Activated CD8-positive, alpha-beta memory T cell treated with anti-CD3 and anti-CD28 coated beads, Interleukin-2, amount 50 U/mL, for 4 hours (primary cell): Measurements from ENCODE around the gene UBA1.

ENCODE experiments used
- DNase-seq: peaks from one replicate; pipeline ENCODE4 v3.0.0-alpha.2; 2020

UBA1 gene

DNA sequence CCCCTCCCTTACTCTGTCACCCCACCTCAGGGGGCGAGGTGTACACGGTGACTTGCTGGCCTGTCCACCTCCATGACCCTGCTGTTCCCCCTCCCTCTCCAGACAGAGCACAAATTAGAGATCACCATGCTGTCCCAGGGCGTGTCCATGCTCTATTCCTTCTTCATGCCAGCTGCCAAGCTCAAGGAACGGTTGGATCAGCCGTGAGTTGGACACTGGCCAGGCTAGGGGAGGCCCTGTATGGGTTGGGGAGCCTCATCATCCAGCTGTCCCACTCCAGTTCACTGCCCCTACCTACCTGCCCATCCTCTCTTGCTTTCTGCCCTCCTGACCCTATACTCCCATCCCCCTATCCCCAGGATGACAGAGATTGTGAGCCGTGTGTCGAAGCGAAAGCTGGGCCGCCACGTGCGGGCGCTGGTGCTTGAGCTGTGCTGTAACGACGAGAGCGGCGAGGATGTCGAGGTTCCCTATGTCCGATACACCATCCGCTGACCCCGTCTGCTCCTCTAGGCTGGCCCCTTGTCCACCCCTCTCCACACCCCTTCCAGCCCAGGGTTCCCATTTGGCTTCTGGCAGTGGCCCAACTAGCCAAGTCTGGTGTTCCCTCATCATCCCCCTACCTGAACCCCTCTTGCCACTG is 20.9 kb downstream of the UBA1 start:
- no peak for DNase-seq

DNA sequence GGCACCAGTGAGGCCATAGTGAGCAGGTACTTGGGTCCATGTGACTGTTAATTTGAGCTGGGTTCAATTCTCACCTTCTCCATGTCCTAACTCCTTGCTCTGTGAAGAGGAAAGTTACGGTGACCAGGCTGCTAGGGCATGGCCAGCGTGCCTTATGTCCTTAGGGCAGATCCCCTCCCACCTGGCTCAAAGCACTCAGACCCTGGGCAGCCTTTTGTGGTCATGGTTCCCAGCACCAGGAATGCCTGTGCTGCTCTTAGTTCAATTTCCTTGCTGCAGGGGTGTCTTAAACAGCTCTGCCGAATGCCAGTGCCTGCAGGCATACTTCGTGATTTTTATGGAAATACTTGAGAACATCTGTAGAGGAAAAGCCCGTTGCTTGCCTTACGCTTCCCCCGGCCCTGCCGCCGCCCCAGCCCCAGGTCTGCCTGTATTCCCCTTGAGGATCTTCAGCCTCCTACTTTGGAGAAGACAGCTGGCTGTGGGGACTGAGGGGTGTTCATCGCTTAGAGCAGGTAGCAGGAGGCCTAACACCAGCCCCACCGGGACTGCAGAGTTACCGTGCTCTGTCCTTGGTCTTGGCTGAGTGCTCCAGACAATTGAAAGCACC is 21.8 kb downstream of the UBA1 start:
- DNase-seq = no peak

DNA sequence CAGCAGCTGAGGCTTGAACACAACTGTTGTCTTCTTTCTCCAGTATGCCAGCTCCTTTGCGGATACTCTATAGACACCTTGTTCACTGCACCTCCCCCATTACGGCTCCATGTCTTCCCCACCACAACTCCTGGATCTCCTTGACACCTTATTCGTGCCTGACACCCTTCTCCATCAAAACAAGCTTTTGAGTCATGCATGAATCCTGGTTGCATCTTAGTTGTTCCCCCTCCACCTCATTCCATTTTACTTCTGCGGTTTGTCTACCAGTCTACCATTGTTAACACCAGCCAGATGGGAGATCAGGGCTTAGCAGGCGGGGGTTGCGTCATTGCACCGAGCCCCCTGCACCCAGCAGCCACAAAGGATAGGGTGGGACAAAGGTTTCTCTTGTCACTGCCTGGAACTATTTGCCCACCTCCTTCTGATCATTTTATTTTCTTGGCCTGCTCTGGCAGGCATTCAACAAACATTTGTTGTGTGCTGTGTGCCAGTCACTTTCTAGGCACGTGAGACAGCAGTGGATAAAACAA is 22.8 kb downstream of the UBA1 start:
- DNase-seq = no peak

DNA sequence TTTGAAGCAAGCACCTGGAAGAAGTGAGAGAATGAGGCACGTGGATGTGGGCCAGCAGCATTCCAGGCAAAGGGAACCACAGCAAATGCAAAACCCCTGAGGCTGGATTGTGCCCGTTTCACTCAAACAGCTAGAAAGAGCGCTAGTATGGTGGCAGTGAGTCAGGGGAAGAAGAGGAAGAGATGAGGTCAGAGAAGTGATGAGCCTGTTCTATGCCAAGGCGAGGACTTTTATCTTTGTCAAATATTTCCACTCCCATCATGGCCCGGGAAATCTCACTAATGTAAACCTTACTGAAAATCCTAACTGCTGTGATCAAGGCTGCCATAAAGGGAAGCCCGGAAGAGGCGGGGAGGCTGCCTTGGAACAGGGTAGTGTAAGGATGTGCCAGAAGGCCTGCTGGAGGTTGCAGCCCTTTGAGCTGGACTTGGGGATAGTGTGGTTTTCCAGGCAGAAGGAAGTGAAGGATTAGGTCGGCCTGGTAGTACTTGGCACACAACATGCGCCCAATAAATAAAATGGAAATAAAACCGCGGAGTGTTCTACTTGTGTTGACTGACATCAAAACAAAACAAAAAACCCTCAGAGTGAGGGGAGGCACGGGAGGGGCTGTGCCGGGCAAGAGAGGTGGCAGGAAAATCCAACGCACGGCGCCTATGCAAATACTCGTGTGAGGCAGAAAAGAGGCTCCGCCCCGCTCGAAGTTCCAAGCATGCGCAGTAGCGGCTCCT is 23.7 kb downstream of the UBA1 start:
- no peak for DNase-seq

DNA sequence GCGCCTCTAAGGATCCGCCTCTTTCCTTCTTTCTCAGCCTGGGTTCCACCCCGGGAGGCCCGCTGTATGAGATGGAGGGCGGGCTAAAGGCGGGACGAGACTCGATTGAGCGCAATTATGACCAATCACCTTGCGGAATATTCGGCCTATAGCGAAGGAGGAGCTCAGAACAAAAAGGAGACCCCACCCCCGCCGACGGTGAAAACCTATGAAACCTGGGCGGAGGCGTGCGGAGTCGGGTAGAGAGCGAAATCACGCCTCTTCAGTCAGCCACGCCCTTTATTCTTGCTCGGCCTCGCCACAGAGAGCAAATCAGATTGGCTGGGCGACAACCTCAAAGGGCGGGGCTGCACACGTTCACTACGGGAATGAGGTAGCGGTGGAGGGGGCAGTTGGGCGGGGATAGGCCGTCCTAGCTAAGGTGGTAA is 24.2 kb downstream of the UBA1 start:
- peak; percentile 97 for DNase-seq

DNA sequence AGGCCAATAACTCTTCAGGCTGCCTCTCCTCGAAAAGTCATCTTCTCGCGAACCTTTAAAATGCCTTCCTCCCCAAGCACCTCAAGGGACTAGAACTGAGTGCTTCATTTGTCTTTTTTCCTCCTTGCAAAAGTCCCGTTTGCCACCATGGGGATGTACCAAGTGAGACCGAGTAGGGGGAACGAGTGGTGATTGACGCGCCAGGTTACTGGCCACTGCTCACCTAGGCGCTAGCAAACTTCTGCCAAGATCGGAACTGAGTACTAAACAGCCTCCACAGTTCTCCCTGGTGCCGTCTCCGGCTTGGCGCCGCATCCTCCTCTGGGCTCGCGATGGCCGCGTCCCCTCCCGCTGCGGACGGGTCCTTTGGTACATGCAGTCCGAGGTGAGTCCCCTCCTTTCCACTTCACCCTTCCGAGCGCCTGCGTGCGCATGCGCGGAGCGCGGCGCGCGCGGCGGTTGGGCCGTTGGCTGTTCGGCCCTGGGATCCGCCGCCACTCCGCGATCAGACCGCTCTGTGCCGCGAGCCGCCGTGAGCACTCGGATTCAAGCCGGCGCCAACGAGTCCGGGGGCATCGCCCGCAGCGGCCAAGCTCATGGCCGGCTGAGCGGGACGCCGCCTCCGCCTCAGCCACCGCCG is 24.8 kb downstream of the UBA1 start, which contains the start of gene CDK16:
TSS of gene CDK16 (plus strand) at position 402 of the 640 bp plus-strand sequence. CDS start 4,877 bp downstream, outside the sequence.
- DNase-seq = peak; percentile 76

DNA sequence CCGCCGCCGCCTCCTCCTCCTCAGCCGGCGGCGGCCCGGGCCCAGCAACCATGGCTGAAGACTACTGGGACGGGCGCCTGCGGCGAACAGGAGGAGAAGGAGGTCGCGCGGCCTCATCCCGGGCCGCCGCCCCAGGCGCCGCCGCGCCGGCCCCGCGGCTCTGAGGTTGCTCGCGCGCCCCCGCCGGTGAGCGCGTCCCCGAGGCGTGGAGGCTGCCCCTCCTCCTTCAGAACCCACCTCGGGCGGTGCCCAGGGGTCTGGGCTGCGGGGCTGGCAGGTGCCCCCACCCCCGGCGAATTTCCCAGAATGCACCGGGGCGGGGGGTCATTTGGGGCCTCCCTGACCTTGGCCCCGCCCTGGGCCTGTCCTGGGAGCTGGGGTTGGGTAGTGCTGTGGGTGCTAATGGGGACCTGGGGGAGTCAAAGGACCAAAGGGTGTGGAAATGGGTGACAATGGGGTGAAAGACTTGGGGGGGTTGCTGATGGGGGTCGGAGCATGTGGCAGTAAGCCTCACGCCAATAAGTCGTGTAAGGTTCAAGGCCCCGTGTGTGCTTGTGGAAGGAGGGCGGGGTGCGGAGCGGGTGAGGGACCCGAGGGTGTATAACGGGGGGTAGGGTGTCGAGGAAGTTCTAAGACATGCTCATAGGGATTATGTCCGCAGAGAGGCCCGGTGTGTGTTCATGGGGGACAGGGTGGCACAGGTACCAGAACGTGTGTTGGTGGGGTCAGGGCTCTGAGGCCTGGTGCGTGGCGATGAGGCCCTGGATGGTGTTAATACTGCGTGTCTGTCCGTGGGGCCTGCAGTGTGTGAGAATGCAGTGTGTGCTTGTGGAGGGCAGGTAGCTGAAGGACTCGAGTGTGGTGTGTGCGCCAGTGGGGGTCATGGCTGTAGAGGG is 25.5 kb downstream of the UBA1 start:
- DNase-seq = peak; percentile 53

DNA sequence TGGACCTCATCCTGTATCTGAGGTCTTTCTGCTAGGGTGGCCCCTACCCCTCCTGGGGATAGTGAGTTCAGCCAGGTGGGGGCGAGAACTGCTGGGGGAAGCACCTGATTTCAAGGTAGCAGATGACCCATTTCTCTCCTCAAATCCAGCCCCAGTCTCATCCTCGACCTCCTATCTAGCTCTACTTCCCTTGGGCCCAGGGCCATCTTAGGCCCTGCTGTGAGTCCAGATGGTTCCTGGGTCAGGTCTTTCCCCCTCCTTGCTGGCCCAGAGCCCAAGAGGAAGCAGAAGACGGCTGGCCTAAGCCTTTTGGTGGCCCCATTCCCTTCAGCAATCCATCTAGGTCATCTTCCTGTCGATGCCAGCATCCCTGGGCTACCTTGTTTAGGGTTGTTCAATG is 28.1 kb downstream of the UBA1 start:
- no peak for DNase-seq

DNA sequence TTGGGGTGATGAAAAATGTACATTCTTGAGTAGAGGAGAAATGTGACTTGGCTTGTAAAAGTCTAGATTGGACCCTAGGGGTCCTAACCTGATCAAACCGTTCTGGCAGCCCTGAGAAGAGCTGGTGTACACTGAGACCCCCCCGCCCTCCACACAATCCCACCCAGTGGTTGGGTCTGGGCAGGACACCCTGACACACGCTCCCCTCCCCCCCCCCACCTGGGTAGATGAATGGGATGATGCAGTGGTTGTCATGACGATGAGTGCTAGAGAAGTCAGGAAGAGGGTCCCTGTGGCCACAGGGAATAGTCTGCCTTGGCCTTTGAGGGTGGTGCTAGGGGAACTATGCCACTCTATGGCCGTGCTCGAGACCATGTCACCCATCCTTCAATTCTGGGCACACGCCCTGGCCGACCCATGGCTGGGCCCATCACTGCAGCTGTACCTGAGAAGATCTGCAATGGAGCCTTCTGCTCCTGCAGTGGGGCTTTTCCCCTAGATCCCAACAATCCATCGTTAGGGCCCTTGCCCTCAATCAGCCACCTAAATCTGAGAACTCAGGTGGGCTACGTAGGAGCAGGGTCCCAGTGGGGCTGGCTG is 29.2 kb downstream of the UBA1 start:
- DNase-seq = no peak

DNA sequence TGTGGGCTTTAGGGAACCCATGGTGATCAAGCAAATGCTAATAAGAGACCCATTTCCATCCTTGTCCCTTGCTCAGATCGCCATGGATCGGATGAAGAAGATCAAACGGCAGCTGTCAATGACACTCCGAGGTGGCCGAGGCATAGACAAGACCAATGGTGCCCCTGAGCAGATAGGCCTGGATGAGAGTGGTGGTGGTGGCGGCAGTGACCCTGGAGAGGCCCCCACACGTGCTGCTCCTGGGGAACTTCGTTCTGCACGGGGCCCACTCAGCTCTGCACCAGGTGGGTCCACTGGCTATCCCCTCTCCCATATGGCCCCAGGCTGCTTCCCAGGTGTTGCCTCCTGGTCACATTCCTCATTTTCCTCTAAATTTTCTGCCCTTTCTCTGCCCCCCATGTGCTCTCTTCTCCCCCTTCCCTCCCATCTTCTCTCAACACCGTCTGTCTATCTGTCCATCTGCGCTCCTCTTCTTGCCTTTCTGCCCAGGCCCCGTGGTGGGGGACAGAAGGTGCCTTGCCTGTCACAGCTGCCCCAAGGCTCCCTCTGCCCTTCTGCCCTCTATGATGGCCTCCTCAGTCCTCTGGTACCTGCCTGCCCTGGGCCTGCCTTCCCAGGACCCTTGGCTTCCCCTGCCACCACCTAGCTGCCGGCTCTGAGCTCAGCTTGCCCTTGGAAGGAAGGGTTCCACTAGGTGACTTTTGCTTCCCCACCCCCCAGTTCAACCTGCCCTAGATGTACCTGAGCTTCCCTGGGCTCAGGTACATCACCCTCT is 30.0 kb downstream of the UBA1 start:
- DNase-seq = no peak

DNA sequence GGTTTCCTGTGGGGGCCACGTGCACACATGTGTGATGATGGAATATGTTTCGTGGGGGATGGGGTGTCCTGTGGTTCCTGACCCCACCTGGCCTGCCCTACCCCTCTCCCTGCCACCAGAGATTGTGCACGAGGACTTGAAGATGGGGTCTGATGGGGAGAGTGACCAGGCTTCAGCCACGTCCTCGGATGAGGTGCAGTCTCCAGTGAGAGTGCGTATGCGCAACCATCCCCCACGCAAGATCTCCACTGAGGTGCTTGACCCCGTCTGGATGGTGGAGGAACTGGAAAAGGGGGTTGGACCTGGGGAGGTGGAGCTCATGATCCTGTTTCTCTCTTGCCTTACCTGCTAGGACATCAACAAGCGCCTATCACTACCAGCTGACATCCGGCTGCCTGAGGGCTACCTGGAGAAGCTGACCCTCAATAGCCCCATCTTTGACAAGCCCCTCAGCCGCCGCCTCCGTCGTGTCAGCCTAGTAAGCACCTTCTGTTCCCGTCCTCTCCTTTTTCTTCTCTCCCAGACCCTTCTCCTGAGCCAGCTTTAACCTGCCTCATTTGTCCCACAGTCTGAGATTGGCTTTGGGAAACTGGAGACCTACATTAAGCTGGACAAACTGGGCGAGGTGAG is 30.8 kb downstream of the UBA1 start:
- DNase-seq = no peak

DNA sequence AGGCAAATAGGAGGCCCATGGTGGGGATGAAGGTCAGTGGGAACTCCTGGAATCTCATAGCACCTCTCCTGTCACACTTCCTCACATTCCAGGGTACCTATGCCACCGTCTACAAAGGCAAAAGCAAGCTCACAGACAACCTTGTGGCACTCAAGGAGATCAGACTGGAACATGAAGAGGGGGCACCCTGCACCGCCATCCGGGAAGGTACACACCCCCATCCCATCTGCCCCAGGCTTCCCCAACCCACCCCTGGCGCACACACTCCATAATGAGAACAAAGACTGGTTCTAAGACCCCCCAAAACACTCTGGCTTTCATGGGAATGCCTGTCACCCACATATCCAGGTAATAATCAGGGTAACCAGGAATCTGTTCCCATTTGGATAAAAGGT is 31.3 kb downstream of the UBA1 start:
- no peak for DNase-seq

DNA sequence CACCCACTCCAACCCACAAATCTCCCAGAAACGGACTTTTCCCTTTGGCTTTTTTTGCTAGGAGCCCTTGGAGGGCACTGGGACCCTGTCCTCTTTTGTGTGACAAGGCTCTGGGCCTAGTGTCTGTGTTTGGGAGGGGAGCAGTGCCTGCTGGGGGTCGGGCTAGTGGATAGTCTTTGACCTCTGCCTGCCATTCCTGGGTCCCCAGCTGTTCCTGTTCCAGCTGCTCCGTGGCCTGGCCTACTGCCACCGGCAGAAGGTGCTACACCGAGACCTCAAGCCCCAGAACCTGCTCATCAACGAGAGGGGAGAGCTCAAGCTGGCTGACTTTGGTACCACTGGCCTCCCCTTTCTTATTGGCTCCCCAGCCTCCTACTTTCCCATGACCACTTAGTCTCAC is 32.4 kb downstream of the UBA1 start:
- no peak for DNase-seq

DNA sequence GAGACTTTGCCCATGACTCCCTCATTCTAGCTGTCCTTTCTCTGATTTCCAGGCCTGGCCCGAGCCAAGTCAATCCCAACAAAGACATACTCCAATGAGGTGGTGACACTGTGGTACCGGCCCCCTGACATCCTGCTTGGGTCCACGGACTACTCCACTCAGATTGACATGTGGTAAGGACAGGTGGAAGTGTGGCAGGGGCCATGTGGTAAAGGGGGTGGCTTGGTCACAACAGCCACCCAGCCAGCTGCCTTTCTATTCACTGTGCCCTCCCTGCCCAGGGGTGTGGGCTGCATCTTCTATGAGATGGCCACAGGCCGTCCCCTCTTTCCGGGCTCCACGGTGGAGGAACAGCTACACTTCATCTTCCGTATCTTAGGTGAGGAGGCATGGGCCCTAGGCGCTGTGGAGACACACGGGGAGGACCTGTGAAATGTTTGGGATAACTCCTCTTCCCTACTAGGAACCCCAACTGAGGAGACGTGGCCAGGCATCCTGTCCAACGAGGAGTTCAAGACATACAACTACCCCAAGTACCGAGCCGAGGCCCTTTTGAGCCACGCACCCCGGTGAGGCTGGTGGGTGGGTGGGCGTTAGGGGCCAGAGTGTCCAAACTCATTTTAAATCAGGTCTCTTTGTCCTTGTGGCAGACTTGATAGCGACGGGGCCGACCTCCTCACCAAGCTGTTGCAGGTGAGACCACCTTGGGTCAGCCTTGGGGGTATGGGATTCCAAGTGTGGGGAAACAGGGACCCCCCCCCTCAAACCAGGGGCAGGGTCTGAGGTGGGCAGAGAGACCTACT is 33.1 kb downstream of the UBA1 start:
- no peak for DNase-seq

DNA sequence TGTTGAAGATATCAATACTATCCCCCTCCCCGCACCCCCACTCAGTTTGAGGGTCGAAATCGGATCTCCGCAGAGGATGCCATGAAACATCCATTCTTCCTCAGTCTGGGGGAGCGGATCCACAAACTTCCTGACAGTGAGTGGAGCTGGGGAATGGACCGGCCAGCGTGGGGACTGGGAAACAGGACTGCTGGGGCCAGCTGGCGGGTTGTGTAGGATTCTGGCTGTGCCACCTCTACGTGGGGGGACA is 33.6 kb downstream of the UBA1 start:
- DNase-seq = no peak

DNA sequence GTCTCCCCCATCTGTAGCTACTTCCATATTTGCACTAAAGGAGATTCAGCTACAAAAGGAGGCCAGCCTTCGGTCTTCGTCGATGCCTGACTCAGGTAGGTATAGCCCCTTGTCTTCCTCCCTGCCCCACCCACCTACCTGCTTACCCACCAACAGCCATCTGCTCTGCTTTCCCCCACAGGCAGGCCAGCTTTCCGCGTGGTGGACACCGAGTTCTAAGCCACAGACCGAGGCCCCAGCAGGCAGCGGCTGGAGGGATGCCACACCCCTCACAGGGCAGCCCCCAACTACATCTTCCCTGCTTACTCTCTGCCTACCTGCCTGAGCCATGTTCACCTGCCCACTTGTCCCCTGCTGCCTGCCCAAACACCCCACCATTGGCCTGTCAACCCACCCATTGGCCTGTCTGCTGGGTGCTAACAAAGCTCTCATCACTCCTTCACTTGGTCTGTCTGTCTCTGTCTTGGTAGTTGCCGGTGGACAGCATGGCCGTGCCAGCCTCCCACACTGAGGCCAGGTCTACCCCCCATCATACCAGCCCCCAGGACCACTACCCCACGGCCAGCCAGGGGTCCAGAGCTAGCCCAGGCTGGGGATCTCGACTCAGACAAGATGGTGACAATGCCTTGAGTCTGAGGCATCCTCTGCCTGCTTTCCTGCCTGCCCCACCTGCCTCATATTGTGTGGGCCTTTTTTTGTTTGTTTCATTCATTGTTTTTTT is 35.1 kb downstream of the UBA1 start:
- DNase-seq = no peak

DNA sequence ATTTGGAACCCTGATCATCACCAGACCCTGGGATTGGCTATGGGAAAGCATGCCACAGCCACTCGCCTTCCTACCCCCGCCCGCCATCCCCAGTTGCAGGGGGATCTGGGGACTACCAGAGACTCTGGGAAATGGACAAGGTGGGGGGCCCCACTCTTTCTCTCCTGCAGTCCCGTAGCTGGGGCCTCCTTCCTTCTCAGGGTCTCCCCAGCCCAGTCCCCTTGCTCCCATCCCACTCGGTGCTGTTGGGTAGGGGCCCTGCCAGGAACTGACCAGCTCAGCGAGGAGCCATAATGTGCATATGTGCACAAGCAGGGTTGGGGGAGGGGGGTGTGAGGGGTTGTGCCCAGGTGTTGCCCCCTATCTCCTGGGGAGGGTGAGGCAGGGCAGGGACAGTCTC is 35.8 kb downstream of the UBA1 start:
- DNase-seq = no peak

DNA sequence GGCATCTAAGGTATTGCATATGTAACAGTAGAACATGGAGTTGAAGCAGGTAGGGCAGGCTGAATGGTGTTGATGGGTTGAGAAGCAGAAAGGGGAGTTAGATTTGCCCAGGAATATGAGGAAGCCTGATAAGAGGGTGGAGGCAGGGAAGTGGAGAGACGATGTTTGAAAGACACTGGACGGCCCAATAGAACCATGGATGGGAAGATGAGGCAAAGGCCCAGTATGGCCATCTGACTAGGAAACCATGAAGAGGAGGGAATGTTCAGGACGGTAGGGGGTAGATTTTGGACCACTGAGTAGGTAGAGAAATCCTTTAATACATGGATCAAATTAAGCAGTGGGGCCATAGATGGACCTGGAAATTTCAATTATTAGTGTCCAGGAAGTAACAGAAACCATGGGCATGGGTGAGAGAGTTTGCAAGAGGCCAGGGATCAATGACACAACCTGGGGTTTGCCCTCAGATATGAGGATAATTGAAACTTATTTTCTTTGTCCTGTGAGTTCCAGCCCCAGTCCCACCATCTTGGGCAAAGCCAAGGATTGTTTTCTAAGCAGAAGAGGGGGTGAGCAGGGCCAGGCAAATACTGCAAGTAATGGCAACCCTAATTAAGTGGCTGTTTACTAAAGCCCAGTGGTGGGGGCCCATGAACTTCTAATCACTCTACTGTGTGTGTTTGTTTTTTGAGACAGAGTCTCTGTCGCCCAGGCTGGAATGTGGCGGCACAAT is 36.7 kb downstream of the UBA1 start:
- DNase-seq = no peak

DNA sequence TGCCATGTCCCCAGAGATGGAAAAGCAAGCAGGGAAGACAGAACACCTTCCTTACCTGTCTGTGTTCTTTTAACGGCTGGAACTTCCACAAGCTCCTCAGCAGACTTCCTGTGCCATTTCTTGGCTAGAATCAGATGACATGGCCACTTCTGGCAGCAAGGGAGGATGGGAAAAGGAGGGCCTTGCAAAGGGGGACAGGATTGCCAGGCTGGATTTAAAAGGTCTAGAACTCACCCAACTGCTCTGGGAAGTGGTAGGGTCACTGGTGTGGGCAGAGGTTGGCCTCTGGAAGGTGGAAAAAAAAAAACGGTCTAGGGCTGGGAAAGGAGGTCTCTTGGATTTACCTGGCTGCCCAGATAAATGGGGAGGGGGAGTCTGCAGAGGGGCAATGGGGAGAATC is 37.5 kb downstream of the UBA1 start:
- DNase-seq = no peak
